Measurements from ENCODE around the gene LGI4.

DNA sequence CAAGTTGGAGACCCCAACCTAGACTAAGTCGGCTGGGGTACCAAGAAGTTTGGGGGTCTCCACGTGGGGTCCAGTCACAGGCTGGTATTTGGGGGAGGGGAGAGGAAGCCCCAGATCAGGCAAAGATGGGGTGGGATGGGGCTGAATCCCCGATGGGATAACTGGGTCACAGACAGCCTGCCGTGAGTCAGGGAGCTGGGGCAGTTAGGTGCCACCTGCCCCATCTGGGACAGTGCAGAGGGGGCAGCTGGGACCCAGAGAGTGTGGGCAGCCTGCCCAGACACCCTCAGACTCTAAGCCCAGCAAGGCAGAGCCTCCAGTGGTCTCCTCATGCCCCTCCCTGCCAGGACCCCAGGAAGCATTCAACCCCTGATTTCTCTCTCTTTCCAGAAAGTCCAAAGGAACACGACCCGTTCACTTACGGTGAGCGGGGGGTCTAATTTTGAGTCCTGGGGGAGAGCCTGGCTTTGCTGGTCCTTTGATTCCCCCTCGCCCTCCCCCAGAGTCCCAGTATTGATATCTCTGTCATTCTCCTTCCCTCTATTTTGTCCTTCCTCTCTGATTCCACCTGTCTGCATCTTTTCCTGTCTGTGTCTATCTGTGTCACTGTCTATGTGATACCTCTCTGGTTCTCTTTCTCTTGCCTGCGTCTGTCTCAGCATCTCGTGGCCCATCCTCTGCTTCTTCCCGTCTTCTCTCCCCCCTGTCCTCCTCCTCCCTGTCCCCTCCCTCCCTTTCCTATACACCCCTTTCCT, 5.5 kb upstream of the LGI4 start:
- TF ChIP-seq, protein P1, sequence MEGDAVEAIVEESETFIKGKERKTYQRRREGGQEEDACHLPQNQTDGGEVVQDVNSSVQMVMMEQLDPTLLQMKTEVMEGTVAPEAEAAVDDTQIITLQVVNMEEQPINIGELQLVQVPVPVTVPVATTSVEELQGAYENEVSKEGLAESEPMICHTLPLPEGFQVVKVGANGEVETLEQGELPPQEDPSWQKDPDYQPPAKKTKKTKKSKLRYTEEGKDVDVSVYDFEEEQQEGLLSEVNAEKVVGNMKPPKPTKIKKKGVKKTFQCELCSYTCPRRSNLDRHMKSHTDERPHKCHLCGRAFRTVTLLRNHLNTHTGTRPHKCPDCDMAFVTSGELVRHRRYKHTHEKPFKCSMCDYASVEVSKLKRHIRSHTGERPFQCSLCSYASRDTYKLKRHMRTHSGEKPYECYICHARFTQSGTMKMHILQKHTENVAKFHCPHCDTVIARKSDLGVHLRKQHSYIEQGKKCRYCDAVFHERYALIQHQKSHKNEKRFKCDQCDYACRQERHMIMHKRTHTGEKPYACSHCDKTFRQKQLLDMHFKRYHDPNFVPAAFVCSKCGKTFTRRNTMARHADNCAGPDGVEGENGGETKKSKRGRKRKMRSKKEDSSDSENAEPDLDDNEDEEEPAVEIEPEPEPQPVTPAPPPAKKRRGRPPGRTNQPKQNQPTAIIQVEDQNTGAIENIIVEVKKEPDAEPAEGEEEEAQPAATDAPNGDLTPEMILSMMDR (IDR thresholded peaks at IDR 0.05): no peak
- TF ChIP-seq POLR2A (IDR thresholded peaks at IDR 0.05): no peak
